ENCODE results near the gene SRGAP3.

- TF ChIP-seq POLR2A (IDR thresholded peaks at IDR 0.05) = no peak
- TF ChIP-seq, protein P1, sequence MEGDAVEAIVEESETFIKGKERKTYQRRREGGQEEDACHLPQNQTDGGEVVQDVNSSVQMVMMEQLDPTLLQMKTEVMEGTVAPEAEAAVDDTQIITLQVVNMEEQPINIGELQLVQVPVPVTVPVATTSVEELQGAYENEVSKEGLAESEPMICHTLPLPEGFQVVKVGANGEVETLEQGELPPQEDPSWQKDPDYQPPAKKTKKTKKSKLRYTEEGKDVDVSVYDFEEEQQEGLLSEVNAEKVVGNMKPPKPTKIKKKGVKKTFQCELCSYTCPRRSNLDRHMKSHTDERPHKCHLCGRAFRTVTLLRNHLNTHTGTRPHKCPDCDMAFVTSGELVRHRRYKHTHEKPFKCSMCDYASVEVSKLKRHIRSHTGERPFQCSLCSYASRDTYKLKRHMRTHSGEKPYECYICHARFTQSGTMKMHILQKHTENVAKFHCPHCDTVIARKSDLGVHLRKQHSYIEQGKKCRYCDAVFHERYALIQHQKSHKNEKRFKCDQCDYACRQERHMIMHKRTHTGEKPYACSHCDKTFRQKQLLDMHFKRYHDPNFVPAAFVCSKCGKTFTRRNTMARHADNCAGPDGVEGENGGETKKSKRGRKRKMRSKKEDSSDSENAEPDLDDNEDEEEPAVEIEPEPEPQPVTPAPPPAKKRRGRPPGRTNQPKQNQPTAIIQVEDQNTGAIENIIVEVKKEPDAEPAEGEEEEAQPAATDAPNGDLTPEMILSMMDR (IDR thresholded peaks at IDR 0.05) = no peak
These were observed 53.4 kb downstream of the SRGAP3 start for GRCh38 chr3:9196020-9196419.

All from gastroesophageal sphincter (tissue), 3 donors.